Choroid plexus epithelial cell (primary cell): ENCODE data around the gene PCK1.
A peak's percentile ranks its signal among the peaks of the same experiment; 100 is the strongest.

ENCODE experiments used
- DNase-seq: peaks from one replicate; pipeline ENCODE4 v3.0.0-alpha.2; 2010; ENCODE audit warnings: low read depth
- H3K4me3 ChIP-seq: 2 replicates; pipeline ENCODE4 v1.5.1; 2011; ENCODE audit warnings: low read depth, mild to moderate bottlenecking, control low read depth, low read length, moderate library complexity
- TF ChIP-seq, protein P1 (sequence below): conservative IDR thresholded peaks from 2 replicates; pipeline ENCODE4 v1.5.1; 2011; ENCODE audit warnings: low read depth, mild to moderate bottlenecking, control low read depth, inconsistent platforms, low read length, moderate library complexity

PCK1 gene

GRCh38 chr20:57582432-57583288 lies 21.8 kb downstream of the PCK1 start:
- peak; percentile 94 for DNase-seq
- TF ChIP-seq, protein P1, sequence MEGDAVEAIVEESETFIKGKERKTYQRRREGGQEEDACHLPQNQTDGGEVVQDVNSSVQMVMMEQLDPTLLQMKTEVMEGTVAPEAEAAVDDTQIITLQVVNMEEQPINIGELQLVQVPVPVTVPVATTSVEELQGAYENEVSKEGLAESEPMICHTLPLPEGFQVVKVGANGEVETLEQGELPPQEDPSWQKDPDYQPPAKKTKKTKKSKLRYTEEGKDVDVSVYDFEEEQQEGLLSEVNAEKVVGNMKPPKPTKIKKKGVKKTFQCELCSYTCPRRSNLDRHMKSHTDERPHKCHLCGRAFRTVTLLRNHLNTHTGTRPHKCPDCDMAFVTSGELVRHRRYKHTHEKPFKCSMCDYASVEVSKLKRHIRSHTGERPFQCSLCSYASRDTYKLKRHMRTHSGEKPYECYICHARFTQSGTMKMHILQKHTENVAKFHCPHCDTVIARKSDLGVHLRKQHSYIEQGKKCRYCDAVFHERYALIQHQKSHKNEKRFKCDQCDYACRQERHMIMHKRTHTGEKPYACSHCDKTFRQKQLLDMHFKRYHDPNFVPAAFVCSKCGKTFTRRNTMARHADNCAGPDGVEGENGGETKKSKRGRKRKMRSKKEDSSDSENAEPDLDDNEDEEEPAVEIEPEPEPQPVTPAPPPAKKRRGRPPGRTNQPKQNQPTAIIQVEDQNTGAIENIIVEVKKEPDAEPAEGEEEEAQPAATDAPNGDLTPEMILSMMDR: peak; percentile 72
- peak overlapping the region; percentile 41 for H3K4me3 ChIP-seq

DNA sequence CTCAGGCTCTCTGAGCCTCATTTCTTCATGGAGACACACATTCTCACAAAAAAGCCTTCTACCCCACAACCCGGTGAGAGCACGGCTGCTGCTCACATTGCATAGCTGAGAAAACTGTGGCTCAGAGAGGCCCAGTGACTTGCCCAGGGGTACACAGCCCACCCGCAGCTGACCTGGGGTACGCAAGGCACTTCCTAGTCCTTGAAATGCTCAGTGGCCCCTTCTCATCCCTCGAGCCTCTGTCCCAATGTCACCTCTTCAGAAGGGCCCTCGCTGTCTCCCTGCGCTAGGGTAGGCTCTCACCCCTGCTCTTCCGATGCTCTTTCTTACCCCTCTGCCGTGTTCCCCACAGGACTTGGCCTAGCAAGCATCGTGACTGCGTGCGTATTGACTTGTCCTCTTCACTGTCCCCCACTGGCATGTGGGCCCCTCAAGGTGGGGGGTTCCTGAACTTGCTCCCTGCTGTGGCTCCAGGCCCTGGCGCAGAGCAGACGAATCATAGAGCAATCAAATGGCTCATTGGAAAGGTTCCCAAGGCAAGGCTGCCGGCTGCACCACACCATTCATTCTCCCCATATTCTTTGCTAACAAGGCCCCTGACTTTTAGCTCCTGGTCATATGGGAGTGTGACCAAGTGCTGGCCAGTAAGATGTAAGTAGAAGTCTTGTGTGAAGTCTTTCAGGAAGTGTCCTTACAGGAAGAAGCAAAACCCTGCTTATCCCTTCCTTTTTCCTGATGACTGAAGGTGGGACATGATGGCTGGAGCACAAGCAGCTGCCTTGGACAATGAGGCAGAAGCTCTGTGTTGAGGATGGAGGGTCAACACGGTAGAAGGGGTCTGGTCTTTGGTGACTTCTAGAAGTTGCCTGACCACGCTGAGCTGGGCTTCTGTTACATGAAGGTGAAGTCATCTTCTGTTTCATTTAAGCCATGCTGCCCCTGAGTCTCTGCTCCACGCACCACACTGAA lies 22.7 kb downstream of the PCK1 start:
- TF ChIP-seq, protein P1: no peak
- no peak overlapping the region for H3K4me3 ChIP-seq
- no peak for DNase-seq

- TF ChIP-seq, protein P1: no peak
- DNase-seq: no peak
- no peak overlapping the region for H3K4me3 ChIP-seq
Measured at GRCh38 chr20:57584768-57585461, 24.0 kb downstream of the PCK1 start.

DNA sequence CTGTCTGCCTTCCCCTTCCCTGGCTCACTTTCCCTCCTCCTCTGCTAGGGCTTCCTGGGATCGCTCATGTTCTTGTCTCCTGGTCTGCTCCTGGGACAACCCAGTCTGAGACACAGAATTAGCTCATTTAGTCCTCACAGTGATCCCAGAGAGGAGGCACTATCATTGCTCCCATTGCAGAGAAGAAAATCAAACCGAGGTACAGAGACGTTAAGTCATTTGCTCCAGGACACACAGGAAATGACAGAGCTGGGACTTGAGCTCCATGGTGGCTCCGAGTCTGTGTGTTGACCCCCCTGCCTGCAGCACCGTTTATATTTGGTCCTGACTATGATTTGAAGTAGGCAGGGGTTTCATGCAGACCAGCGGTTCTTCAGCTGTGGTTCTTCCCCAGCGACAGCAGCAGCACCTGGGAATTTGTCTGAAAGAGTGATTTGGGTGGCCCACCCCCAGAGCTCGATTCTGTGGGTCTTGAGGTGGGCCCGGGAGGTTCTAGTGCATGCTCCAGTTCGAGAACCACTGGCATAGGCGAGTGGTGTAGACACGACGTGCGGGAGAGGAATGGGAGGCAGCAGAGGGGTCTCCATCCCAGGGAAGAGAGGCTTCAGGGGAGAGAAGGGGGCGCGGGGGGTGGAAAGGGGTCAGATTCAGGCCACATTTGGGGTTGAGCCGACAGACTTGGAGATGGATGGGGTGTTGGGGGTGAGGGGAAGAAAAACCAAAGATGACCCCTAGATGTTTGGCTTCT lies 24.7 kb downstream of the PCK1 start:
- no peak for DNase-seq
- TF ChIP-seq, protein P1: no peak
- H3K4me3 ChIP-seq: no peak overlapping the region

DNA sequence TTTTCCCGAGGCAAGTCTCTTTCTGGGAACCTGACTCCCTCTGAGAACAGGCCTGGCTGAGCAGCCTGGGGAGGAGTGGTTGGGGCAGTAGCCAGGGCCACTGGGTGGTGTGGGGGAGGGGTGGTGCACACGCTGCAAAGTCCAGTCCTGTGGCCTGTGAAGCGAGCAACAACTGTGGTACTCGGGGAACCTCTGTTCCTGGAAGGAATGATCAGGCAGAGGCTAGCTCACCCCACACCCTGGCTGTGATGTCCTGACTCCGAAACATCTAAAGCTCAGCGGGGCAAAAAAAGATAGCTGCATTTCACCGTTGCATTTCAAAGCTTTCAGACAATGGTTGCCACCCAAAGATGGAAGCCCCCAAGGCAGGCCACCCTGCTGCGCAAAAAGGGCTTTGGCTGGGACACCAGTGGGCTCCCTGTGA lies 25.5 kb downstream of the PCK1 start:
- H3K4me3 ChIP-seq: no peak overlapping the region
- TF ChIP-seq, protein P1: no peak
- DNase-seq: no peak

DNA sequence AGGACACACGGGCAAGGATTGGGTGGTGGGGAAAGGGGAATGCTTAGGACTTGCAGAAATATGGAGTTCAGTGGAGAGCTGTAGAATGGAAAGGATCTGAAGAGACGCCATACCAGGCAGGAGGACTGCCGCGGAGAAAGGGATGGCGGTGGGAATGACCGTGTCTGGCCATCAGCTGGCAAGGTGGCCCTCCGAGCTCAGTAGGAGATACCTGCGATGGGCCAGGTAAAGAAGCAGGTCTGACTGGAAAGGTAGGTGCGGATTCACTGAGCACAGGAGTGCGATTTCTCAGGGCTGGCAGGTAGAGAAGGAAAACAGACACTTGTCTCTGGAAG lies 26.0 kb downstream of the PCK1 start:
- TF ChIP-seq, protein P1: no peak
- no peak for DNase-seq
- H3K4me3 ChIP-seq: no peak overlapping the region
